ENCODE results near the gene TGM4.

DNA sequence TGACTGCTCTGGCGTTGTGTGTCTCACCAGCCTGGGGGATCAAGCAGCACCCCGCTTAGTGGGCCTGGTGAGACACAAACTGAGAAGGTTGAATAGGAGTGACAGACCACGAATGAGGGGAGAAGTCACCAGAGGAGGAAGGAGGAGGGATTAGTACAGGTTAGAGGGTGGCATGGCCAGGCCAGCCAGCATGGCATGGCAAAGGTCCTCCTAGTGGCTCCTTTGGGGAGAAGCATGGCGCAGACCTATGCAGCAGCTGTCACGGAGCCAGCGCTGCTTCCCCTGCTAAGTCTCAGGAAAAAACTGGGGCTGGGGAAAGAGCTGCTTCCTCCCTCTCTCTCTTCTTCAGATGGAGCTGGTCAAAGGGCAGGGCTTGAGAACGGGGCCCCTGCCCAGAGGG, 53.0 kb downstream of the TGM4 start:
- TF ChIP-seq CTCF (IDR thresholded peaks at IDR 0.05) (no peak), POLR2A (IDR thresholded peaks at IDR 0.05) (no peak)
